HG03342 (cell line): ENCODE results near the gene NCOA1.

Experiments used
- ATAC-seq: cut with Tn5 transposase; IDR thresholded peaks from one replicate; pipeline ENCODE4 v1.9.1; 2021; ENCODE audit warnings: mild to moderate bottlenecking, moderate library complexity; ENCODE audit not compliant: unreplicated experiment

NCOA1 gene

DNA sequence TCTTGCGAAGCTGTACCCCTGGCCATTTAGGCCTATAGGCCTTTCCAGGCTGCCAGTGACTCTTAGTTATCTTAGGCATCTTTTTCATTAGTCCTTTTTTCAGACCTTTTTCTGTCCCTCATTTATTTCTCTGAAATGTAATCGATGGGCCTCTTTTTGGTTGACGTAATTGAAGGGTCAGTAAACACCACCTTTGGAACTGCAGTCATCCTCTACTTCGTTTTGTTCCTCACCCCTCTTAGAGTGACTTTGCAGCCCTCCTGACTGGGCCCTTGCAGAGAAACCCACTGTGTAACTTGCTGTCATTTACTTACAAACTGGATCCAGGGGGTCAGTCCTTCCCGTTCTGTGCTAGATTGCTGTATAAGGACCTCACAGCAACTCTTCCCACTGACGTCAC, 325.4 kb downstream of the NCOA1 start:
- no peak for ATAC-seq

DNA sequence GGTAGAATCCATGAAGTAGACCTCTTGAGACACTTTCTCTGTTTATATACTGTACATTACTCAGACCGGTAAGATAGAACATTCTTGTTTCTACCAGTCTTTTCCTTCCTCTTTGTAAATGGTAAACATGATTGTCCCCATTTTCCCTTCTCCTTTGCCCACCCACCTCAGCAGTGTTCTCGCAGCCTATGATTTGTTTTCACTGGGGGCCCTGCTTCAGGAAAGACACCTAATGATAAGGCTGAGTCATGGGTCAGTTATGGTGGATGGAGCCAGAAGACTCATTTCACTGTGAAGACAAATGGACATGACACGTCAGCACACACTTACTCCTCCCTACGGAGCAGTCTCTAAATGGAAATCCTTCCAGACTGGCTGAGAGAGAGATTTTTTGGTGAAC, 325.8 kb downstream of the NCOA1 start:
- no peak for ATAC-seq

DNA sequence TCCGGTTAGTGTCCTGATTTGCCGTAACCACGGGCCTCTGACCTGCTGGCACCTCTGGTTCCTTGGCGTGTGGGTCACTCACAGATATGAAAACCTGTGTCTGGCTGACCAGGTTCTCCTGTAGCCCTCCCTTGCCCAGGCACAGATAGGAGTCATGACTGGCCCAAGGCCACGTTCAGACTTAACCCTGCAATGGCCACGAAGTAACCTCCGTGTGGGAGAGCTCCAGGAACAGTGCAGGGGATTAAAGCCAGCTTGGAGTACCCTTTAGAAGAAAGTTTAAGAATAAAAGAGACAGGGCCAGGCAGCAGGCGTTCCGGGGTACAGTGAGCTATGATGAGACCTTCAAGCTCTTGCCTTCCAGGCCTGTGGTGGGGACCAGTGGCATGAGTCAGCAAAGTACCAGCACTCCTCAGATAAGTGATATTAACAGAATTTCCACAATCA, 327.7 kb downstream of the NCOA1 start:
- no peak for ATAC-seq

DNA sequence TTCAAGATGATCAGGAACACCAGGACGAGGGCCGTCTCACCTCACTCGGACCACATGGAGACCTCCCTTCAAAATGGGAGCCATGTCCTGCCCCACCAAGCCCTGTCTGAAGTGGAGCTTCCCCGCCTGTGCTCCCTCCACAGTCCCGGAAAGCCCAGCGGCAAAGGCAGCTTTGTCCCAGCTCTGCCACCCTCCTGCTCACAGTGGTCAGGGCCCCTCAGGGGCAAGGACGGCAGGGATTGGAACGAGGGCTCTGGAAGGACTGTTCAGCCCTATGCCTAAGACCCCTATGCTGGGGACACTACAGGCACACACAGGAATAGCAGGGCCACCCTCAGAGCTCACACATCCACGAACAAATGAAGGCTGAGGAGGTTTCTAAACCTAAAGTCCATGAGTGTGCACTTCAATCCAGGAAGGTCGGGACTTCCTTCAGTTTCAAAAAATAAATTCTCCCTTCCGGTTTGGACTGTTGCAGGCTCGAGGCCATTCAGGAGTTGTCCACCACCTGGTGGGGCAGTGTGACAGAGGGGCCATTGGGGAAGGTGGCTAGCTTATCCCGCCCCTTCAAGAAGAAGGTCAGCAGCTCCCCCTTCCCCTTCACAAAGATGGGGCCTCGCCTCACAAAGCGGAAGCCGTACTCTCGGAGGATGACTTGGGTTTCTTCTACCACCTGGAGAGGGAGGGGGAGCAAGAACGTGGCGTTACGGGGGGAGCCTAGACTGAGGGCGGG, 328.6 kb downstream of the NCOA1 start:
- ATAC-seq = no peak

DNA sequence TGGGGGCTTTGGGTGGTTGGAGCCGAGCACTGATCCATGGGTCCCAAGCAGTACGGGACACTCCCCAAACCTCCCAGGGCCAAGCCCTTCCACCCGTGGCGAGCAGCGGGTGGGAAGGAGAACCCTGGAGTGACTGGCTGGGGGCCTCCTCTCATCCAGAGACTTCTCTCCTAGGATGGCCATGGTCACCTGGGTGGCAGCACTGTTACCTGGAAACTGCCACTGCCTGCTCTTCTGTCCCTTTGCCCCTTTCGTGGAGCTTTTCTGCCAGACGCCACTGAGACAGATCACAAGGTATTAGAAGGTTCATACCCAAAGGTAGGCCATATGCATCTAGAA, 329.1 kb downstream of the NCOA1 start:
- ATAC-seq = no peak
